Non-pigmented ciliary epithelial cell (primary cell): ENCODE measurements around the gene C11orf24.

ENCODE experiments used
- DNase-seq: peaks from one replicate; pipeline ENCODE4 v3.0.0-alpha.2; 2010; ENCODE audit warnings: low read depth

C11orf24 gene

GRCh38 chr11:68270196-68271022 is 1.4 kb downstream of the C11orf24 start:
- DNase-seq = no peak

- DNase-seq = peak; percentile 79
These were observed 2.2 kb downstream of the C11orf24 start for GRCh38 chr11:68269414-68270081.

GRCh38 chr11:68267881-68268240 is 3.9 kb downstream of the C11orf24 start:
- no peak for DNase-seq

GRCh38 chr11:68266936-68267880 is 4.6 kb downstream of the C11orf24 start:
- DNase-seq = no peak

- no peak for DNase-seq
These were observed 5.5 kb downstream of the C11orf24 start for GRCh38 chr11:68266121-68266891.

GRCh38 chr11:68264741-68265540 is 6.8 kb downstream of the C11orf24 start:
- no peak for DNase-seq

GRCh38 chr11:68264244-68264643 is 7.5 kb downstream of the C11orf24 start:
- DNase-seq = no peak

- DNase-seq = no peak
These were observed 8.2 kb downstream of the C11orf24 start for GRCh38 chr11:68263444-68264035.

- no peak for DNase-seq
These were observed 9.3 kb downstream of the C11orf24 start for GRCh38 chr11:68262544-68262827.

- DNase-seq = no peak
These were observed 9.8 kb downstream of the C11orf24 start for GRCh38 chr11:68261749-68262543.

- no peak for DNase-seq
These were observed 10.8 kb downstream of the C11orf24 start for GRCh38 chr11:68261006-68261405.

GRCh38 chr11:68260484-68260883 is 11.3 kb downstream of the C11orf24 start:
- no peak for DNase-seq

- no peak for DNase-seq
These were observed 12.4 kb downstream of the C11orf24 start for GRCh38 chr11:68259122-68259959.

- no peak for DNase-seq
These were observed 13.4 kb downstream of the C11orf24 start for GRCh38 chr11:68258363-68258765.

GRCh38 chr11:68257477-68258362 is 14.1 kb downstream of the C11orf24 start:
- DNase-seq = peak; percentile 47

GRCh38 chr11:68256331-68256741 is 15.4 kb downstream of the C11orf24 start:
- DNase-seq = no peak

GRCh38 chr11:68255526-68255925 is 16.2 kb downstream of the C11orf24 start:
- DNase-seq = no peak

- DNase-seq = no peak
These were observed 17.4 kb downstream of the C11orf24 start for GRCh38 chr11:68254421-68254820.
